HG03045 (cell line): Measurements from ENCODE around the gene FSIP1.

Experiments used
- ATAC-seq: cut with Tn5 transposase; IDR thresholded peaks from one replicate; pipeline ENCODE4 v1.9.1; 2021; ENCODE audit warnings: mild to moderate bottlenecking, moderate library complexity; ENCODE audit not compliant: unreplicated experiment

FSIP1 gene

DNA sequence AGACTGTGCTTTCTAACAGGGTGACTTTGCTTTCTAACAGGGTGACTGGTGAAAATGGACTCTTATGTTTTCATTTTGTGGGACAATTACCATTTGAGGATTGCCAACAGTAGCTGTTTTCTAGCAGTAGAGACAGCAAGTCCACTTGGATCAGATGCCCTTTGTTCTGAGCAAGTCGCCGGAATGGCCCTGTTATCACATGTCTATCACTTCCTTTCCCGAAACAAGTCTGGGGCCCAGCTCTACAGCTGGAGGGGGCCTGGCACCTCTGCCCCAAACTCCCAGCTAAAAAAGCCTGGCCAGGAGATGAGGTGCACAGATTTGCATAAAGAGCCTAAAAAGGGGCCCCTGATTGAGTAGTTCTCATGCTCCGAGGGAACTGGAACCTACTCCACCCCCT lies 157.2 kb downstream of the FSIP1 start:
- ATAC-seq = no peak

GRCh38 chr15:39624806-39625205 lies 157.8 kb downstream of the FSIP1 start:
- ATAC-seq = no peak

DNA sequence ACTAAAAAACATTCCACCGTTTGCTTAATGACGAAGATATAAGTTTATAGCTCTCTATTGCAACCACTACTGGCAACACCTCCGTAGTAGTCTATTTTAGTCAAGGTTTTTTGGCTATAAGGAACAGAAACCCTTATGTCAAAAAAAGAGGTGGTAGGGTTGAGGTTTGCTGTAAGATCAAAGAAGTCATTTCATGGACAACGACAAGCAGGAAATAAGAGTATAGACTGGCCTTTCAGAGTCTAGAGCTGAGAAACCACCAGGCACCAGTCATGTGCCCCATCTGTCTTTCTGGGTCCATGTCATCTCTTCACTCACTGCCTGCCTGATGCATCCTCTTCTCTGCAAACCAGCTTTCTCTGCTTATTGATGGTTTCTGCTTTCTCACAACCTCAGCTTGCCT lies 159.1 kb downstream of the FSIP1 start:
- peak; percentile 59 for ATAC-seq

GRCh38 chr15:39622660-39623516 lies 159.8 kb downstream of the FSIP1 start:
- no peak for ATAC-seq

GRCh38 chr15:39621976-39622375 lies 160.7 kb downstream of the FSIP1 start:
- ATAC-seq = no peak

GRCh38 chr15:39621210-39621609 lies 161.4 kb downstream of the FSIP1 start:
- ATAC-seq = no peak

DNA sequence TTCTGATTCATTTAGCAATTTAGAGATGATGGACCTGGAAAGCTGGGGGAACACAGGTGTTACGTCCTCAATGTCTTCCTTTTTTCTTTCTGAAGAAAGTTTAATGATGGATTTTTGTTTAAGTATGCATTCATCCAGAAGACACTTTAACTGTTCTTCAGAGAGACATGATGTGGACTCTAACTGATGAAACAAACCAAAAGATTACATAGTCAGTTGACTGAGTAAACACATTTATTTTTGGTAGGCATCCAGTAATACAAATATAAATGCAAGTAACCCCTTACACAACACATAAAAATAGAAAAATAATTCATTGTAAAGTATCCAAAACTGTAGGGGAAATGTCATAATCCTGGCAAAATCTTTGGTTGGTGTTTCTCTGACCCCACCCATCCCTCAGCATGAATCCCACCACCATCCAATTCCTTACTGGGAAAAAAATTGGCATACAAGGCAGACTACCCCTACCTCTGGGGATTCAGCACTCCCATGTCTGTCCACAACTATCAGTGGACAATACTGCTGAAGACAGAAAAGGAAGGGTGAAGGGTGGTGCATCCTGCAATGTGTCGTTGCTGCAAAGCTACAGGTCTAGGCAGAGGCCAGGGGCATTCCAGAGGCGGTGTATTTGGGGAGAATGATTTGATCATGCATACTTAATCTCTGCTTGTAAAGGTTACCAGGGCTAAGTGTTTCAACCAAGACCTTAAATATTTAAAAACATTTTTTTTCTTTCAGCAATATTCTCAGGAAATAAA lies 164.4 kb downstream of the FSIP1 start:
- no peak for ATAC-seq

- ATAC-seq = no peak
Measured at GRCh38 chr15:39616731-39617455, 165.7 kb downstream of the FSIP1 start.

DNA sequence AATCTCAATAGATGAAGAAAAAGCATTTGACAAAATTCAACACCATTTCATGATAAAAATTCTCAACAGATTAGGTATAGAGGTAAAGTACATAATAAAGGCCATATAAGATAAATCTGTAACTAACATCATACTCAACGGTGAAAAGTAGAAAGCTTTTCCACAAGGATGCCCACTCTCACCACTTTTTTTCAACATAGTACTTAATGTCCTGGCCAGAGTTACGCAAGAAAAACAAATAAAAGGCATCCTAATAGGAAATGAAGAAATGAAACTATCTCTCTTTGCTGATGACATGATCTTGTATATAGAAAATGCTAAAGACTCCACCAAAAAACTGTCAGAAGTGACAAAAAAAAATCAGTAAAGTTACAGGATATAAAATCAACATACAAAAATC lies 168.8 kb downstream of the FSIP1 start:
- ATAC-seq = no peak

GRCh38 chr15:39613271-39613670 lies 169.4 kb downstream of the FSIP1 start:
- ATAC-seq = no peak

- no peak for ATAC-seq
Measured at GRCh38 chr15:39610665-39611064, 172.0 kb downstream of the FSIP1 start.

- no peak for ATAC-seq
Measured at GRCh38 chr15:39609166-39609916, 173.3 kb downstream of the FSIP1 start.

- no peak for ATAC-seq
Measured at GRCh38 chr15:39608185-39609139, 174.2 kb downstream of the FSIP1 start.

DNA sequence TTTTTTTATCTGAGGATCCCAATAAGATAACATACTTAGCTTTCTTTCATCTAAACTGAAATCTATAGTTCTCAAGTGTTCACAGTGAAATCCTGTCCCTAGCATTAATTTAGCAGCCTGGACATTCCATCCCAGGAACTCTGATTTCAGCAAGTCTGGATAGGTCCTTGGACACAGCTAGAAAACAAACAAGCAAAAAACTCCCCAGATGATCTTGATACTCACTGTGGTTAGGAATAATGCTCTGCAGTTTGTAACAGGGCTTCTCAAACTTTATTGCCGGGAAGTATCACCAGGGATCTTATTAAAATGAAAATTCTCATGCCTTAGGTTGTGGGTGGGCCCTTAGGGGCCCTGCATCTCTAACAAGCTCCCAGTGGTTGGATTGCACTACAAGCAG lies 177.5 kb downstream of the FSIP1 start:
- no peak for ATAC-seq

GRCh38 chr15:39602143-39602542 lies 180.5 kb downstream of the FSIP1 start:
- no peak for ATAC-seq

DNA sequence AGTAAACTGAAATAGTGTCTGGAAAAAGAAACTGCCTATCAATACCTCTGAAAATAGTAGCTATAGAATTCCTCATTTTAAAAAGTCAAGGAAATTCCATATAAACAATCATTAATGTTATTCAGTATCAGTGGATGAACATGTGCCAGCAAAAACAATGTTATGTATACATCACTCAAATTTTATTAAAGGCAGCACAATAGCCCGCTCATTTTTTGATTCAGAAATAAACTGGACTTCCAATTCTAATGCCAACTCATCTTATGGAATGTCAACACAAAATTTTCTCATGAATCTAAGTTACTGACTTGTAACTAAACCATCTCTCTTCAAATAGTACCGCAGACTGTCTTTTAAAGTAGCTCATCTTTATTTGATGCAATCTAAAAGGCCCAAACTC lies 182.8 kb downstream of the FSIP1 start:
- ATAC-seq = no peak

DNA sequence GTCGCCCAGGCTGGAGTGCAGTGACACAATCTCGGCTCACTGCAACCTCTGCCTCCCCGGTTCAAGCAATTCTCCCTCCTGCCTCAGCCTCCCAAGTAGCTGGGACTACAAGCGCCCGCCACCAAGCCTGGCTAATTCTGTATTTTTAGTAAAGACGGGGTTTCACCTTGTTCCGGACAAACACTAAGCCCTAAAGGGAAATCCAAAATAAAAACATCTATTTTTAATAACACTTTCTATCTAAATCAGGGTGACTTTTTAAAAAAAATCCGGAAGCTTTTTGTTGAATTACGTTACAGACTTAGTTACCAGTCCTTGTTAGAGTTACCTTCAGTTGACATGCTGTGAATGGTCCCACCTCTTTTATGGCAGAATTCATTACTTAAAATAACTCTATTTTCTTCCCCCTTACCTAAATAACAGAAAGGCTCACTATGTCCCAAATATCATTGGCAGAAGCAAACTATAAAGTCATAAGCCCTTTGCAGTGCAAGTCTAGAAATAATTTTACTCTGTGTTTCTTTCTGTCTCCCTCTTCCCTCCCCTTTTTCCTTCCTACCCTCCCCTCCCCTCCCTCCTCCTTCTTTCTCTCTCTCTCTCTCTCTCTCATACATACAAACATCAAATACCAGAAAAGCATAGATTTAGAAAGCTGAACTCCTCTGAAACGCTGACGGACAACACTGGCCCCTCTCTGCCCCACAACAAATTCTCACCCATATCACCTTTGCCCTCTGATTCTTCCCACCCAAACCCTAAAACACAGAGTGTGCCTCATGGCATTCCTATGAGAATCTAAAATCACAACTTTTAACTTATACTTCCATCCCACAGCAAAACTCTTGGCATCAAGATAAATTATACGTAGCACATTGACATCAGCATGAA lies 183.4 kb downstream of the FSIP1 start:
- ATAC-seq = no peak

DNA sequence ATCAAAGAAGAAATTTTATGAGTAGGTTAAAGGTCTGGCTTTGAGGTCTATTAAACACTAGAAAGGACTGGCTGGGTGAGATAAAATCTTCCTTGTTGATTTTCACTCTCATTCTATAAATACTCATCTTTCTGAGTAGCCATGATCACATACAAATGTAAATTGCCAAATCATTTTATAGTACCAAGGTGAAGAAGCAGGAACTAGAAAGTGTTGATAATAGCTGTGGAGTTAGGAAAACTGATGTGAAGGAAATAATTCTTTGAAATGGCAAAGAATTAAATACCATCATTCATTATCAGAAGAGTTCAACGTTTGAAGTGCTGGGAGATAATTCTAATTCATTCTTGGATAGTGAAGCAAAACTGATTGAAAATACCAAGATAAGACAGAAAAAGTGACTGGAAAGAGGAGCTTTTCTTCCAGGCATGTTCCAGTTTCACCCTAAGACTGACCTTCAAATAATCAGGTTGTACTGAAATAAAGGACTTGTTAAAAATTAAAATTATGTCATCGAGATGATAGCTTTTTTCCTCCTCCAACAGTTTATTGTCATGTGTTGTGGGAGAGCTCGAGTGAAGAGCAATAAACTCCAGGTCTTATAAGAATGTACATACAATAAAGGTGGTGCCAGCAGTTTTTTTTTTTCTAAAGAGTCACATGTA lies 184.3 kb downstream of the FSIP1 start:
- no peak for ATAC-seq
